ENCODE results near the gene PDGFA.
"Not testable (repeated sequence)": the region's sequence is repeated elsewhere in the genome, so short reads cannot be mapped to it uniquely, and the experiment has no call there.

PDGFA gene

GRCh38 chr7:519484-520390 is at the start of gene PDGFA:
Gene PDGFA, minus strand, starts transcription at chr7:519846. Its CDS starts 845 bp downstream, at chr7:519001.
- no peak for DNase-seq

GRCh38 chr7:568031-568951 is 48.6 kb upstream of the PDGFA start:
- no peak for DNase-seq

GRCh38 chr7:567305-567883 is 47.7 kb upstream of the PDGFA start:
- DNase-seq, result no peak

- DNase-seq, result no peak
These were observed 46.5 kb upstream of the PDGFA start for GRCh38 chr7:566100-566499.

- no peak for DNase-seq
These were observed 44.7 kb upstream of the PDGFA start for GRCh38 chr7:564176-564865.

GRCh38 chr7:563629-564170 is 44.1 kb upstream of the PDGFA start:
- DNase-seq, result no peak

- DNase-seq, result no peak
These were observed 43.4 kb upstream of the PDGFA start for GRCh38 chr7:562789-563628.

GRCh38 chr7:562374-562675 is 42.7 kb upstream of the PDGFA start:
- no peak for DNase-seq

- DNase-seq, result no peak
These were observed 42.2 kb upstream of the PDGFA start for GRCh38 chr7:561631-562373.

- no peak for DNase-seq
These were observed 41.5 kb upstream of the PDGFA start for GRCh38 chr7:560966-561630.

- no peak for DNase-seq
These were observed 39.7 kb upstream of the PDGFA start for GRCh38 chr7:559396-559705.

GRCh38 chr7:557558-557881 is 37.9 kb upstream of the PDGFA start:
- no peak for DNase-seq

GRCh38 chr7:556837-557557 is 37.4 kb upstream of the PDGFA start:
- DNase-seq, result no peak

GRCh38 chr7:556291-556826 is 36.7 kb upstream of the PDGFA start:
- no peak for DNase-seq

- no peak for DNase-seq
These were observed 36.0 kb upstream of the PDGFA start for GRCh38 chr7:555551-556160.

- DNase-seq, result no peak
These were observed 34.0 kb upstream of the PDGFA start for GRCh38 chr7:553636-554111.

- DNase-seq, result no peak
These were observed 33.4 kb upstream of the PDGFA start for GRCh38 chr7:552868-553635.

- not testable (repeated sequence) for DNase-seq
These were observed 32.7 kb upstream of the PDGFA start for GRCh38 chr7:552151-552867.

All from NCI-H446 (cell line).